ENCODE measurements around the gene OR10AD1.
"Not testable (repeated sequence)": the region's sequence is repeated elsewhere in the genome, so short reads cannot be mapped to it uniquely, and the experiment has no call there.

OR10AD1 gene, protein sequence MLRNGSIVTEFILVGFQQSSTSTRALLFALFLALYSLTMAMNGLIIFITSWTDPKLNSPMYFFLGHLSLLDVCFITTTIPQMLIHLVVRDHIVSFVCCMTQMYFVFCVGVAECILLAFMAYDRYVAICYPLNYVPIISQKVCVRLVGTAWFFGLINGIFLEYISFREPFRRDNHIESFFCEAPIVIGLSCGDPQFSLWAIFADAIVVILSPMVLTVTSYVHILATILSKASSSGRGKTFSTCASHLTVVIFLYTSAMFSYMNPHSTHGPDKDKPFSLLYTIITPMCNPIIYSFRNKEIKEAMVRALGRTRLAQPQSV

GRCh38 chr12:48203192-48203591, at the start of gene OR10AD1:
Gene OR10AD1 (minus strand): TSS chr12:48203292. CDS start chr12:48203292, 0 bp downstream.
- no peak for DNase-seq (ENCODE audit: low spot score)

- no peak for DNase-seq (ENCODE audit: low spot score)
Observed at GRCh38 chr12:48247181-48247966, 44.3 kb upstream of the OR10AD1 start.

DNA sequence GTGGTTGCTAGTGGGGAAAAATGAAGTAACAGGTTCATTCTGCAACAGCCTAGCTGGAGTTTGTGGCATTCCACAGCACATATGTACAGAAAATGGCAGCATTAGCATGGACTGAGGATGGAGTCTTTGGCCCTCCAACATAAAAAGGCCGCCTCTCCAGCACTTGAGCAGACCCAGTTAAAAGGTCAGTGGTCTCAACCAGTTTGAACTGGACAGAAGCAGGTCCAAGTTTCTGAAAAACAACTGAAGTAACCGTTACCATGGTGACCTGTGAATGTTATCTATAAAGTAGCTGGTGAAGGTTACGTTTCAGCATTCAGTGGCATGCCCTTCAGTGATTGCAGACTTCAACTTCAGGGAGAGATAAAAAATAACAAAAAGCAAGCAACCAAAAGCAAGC, 34.1 kb upstream of the OR10AD1 start:
- DNase-seq (ENCODE audit: low spot score): no peak

- DNase-seq (ENCODE audit: low spot score): no peak
Observed at GRCh38 chr12:48235796-48236333, 32.8 kb upstream of the OR10AD1 start.

DNA sequence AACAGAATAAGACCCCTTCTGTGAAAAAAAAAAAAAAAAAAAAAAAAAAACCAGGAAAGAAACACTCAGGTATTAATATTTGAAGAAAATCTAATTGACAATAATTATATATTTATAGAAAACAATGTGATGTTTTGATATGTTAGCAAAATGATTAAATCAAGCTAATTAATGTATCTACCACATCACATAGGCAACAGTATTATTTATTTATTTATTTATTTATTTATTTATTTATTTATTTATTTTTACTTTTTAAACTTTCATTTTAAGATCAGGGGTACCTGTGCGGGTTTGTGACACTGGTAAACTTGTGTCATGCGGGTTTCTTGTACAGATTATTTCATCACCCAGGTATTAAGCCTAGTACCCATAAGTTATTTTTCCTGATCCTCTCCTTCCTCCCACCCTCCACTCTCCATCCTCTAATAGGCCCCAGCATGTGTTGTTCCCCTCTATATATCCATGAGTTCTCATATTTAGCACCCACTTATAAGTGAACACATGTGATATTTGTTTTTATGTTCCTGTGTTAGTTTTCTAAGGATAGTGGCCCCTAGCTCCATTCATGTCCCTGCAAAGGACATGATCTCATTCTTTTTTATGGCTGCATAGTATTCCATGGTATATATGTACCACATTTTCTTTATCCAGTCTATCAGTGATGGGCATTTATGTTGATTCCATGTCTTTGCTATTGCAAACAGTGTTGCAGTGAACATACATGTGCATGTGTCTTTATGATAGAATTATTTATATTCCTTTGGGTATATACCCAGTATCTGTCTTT, 28.3 kb upstream of the OR10AD1 start:
- DNase-seq (ENCODE audit: low spot score): not testable (repeated sequence)

GRCh38 chr12:48224533-48224932, 21.4 kb upstream of the OR10AD1 start:
- DNase-seq (ENCODE audit: low spot score): not testable (repeated sequence)

DNA sequence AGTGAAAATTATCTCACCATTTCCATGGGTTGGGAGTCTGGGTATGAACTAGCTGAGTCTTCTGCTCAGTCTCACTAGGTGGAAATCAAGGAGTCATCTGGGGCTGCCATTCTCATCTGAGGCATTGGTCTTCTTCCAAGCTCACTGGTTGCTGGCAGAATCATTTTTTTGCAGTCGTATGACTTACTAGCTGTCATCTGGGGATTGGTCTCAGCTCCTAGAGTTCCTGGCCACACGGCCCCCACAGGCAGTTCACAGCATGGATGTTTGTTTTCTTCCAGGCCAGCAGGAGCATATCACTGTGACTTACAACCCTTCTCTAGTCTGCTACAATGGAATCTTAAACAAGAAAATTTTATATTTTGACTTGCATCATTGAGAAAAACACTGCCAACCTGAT, 18.6 kb upstream of the OR10AD1 start:
- DNase-seq (ENCODE audit: low spot score): no peak

DNA sequence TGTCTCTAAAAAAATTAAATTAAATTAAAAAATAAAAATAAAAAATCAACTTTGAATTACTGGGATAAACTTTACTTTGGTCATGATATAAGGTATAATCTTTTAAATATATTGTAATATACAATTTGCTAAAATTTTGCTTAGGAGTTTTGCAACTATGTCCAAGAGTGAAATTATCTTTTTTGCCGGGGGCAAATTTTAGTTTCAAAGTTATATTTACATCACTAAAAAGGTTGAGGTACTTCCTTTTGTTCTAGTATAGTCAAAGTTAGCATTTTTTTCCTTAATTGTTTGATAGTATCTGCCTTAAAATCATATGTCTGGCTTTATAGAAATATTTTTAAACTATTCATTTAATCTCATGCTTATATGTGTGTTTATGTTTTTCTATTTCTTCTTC, 17.6 kb upstream of the OR10AD1 start:
- DNase-seq (ENCODE audit: low spot score): no peak

- no peak for DNase-seq (ENCODE audit: low spot score)
Observed at GRCh38 chr12:48219631-48220030, 16.5 kb upstream of the OR10AD1 start.

- no peak for DNase-seq (ENCODE audit: low spot score)
Observed at GRCh38 chr12:48216785-48217184, 13.7 kb upstream of the OR10AD1 start.

GRCh38 chr12:48209495-48209894, 6.4 kb upstream of the OR10AD1 start:
- DNase-seq (ENCODE audit: low spot score): not testable (repeated sequence)

DNA sequence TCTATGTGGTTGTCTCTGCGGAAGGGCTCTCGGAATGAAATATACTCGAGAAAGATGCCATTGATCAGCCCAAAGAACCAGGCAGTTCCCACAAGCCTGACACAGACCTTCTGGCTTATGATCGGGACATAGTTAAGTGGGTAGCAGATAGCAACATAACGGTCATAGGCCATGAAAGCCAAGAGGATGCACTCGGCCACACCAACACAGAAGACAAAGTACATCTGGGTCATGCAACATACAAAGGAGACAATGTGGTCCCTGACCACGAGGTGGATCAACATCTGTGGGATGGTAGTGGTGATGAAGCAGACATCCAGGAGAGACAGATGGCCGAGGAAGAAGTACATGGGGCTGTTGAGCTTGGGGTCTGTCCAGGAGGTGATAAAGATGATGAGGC, 326 bp downstream of the OR10AD1 start:
- DNase-seq (ENCODE audit: low spot score): no peak

- no peak for DNase-seq (ENCODE audit: low spot score)
Observed at GRCh38 chr12:48201516-48201915, 1.6 kb downstream of the OR10AD1 start.

DNA sequence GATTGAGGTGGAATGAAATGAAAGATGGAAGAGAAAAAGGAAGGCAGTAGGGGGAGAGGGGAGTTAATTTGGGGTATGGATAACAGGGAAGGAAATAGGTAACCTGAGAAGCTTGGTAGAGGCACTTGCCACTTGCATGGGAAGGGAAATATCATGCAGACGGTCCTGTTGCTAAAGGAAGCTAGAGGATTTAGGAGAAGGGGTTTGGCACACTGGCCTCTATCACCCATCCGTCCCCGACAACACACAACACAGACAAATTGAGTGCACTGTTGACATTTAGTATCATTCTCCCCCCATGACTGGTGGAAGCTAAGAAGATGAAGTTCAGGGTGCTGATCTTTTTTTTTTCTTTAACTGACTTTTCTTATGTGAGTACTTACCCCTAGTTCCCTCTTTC, 2.0 kb downstream of the OR10AD1 start:
- DNase-seq (ENCODE audit: low spot score): no peak

DNA sequence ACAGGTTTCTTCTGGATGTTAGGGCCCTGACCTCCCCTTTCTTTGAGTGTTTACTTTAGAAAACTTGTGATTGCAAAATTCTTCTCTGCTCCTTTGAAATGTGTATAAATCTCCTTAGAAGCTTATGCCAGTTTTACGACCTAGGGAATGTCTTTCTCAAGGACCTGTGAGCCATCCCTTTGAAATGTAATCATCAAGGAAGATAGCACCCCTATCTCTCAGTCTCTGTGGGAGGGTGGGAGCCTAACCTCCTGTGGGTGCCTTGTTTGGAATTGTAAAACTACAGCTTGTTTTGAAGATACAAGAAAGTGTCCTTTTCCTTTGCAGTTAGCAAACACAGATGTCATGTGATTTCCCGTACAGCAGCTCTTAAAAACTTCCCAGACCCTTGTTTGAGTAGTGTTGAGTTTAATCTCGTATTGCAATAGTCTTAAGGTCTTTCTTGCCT, 3.3 kb downstream of the OR10AD1 start:
- no peak for DNase-seq (ENCODE audit: low spot score)

GRCh38 chr12:48198985-48199384, 4.1 kb downstream of the OR10AD1 start:
- no peak for DNase-seq (ENCODE audit: low spot score)

DNA sequence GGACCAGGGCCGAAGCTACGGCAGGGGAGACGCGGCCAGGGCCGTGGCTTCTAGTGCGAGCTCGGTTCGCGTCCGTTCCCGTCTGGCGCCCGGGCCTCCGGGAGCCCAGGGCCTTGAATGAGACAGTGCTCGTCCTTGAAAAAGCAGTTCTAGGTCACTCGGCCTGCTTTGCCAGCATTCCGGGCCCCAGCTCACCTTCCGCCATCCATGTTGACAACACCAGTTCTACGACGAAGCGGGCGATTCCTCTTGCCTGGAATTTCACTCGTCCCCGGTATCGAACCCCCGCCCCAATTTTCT, 4.5 kb downstream of the OR10AD1 start:
- DNase-seq (ENCODE audit: low spot score): peak; percentile 63

DNA sequence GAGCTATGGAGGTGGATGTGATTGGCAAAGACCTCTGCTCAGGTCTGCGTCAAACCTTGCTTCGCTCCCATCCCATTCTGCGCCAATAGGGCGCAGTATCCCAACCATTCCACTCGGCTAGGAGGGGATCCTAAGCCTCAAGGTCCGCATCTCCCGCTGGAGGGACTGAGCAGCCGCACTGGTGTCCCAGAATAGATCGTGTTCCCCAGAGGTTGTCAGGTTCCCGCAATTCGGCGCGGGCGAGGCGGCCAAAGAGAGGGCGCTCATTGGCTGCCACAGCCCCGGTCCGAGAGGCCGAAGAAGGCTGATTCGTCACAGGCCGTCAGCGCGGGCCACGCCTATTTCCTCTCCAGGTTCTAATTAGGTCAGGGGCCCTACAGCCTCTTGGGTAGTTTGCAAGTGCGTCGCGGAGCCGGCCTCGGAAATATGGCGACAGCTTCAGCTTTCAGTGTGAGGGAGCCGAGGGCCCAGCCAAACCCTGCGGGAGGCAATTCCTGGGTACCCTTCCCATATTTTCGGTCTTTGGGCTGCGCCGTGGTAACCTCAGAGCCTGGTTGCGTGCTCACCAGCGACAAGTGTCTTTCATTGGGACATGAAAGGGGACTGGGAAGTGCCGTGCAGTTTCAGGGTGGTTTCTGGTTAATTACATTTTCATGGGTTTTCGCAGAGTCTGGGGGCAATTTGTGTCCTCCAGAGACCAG, 5.0 kb downstream of the OR10AD1 start:
- peak; percentile 96 for DNase-seq (ENCODE audit: low spot score)

DNA sequence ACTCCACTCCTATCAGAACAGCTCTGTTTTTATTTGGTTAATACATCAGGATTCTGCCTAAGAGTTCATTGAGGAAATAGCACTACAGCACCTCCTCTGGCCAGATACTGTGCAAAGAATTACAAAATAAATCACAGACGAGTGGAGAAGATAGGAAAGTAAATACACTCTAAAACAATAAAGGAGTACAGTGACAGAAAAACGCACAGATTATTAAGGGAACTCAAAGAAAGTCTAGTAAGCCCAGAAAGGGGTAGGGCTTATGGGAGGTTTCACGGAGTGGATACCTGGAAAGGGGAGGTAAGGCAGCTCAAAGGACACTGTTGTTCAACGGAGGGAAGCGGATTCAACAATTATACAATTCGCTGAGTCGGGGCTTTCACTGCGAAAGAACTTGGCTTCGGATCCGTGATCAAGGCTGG, 5.5 kb downstream of the OR10AD1 start:
- DNase-seq (ENCODE audit: low spot score): peak; percentile 42

DNA sequence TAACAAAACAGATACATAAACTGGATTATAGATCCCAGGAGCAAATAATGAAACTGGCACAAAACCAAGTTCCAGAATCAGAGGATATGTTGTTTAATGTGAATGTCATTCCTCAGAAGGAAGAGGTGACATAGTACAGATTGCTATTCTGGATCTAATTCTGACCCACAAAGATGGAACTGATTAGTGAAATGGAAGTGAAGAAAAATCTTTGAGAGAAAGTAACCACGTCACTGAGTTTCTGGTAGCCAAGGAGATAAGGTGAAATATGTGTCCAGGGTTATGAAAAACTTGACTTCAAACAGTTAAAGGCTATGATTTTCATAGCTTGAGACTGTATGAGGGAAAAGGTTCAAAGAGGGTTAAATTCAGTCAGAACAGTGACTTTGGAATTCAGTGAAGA, 8.3 kb downstream of the OR10AD1 start:
- peak; percentile 20 for DNase-seq (ENCODE audit: low spot score)

- DNase-seq (ENCODE audit: low spot score): no peak
Observed at GRCh38 chr12:48193623-48194022, 9.5 kb downstream of the OR10AD1 start.

DNA sequence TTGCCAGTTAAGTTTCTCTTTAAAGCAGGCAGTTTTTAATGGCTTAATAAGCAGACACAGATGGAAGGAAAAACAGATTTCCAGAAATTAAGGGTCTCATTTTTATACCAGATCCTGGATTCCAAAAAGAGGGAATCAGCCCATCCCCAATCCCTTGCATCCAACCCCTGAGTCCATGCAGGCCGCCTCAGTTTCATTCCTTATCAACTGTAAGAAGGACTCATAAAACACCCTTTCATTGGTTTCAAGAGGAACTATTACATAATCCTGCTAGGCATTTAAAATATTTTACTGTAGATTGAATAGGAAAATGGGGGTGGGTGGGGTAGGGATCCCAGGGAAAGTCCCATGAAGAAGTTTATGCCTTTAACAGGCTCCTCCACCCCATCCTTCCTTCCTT, 10.2 kb downstream of the OR10AD1 start:
- no peak for DNase-seq (ENCODE audit: low spot score)

Data from AG20443 (cell line).